ENCODE results near the gene PACSIN2.
A peak's percentile ranks its signal among the peaks of the same experiment; 100 is the strongest.
"Not testable (repeated sequence)": the region's sequence is repeated elsewhere in the genome, so short reads cannot be mapped to it uniquely, and the experiment has no call there.

Gene PACSIN2

DNA sequence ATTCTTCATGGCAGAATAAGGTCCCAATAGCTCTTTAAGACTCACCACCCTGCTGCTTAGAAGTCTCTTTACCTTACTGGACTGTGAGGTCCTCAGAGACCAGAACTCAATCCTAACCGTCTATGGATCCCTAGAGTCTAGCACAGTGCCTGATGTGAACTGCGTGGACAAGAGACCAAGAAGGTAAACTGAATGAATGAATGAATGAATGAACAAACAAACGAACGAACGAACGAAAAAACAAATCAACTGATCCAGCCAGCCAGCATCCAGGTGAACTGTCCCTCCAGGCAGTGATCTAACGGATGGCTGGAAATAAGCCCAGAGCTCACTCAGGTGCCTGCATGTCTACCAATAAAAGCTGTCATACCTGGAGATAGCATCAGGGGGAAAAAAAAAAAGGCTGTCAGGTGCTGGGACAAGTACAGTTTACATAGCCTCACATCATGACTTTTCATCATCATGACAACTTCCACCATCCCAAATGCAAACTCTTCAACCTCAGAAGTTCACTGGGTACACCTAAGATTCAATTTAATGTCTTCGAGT lies 59.8 kb downstream of the PACSIN2 start:
- TF ChIP-seq, protein P1, sequence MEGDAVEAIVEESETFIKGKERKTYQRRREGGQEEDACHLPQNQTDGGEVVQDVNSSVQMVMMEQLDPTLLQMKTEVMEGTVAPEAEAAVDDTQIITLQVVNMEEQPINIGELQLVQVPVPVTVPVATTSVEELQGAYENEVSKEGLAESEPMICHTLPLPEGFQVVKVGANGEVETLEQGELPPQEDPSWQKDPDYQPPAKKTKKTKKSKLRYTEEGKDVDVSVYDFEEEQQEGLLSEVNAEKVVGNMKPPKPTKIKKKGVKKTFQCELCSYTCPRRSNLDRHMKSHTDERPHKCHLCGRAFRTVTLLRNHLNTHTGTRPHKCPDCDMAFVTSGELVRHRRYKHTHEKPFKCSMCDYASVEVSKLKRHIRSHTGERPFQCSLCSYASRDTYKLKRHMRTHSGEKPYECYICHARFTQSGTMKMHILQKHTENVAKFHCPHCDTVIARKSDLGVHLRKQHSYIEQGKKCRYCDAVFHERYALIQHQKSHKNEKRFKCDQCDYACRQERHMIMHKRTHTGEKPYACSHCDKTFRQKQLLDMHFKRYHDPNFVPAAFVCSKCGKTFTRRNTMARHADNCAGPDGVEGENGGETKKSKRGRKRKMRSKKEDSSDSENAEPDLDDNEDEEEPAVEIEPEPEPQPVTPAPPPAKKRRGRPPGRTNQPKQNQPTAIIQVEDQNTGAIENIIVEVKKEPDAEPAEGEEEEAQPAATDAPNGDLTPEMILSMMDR (IDR thresholded peaks at IDR 0.05): no peak
- Histone ChIP-seq H3K9me3 (no peaks in the 10 kb centered on the region), H3K27ac (no peak overlapping the region), H3K27me3 (no peaks in the 10 kb centered on the region), H3K4me1 (peaks cover 0 to 91% (median 38%) of the 10 kb centered on the region in 4 donors), H3K36me3 (no peaks in the 10 kb centered on the region), H3K4me3 (no peak overlapping the region)
- DNase-seq: no peak
- intact Hi-C loops (cut with DNase I; ENCODE audit: low total_unique reads): no loop called here

DNA sequence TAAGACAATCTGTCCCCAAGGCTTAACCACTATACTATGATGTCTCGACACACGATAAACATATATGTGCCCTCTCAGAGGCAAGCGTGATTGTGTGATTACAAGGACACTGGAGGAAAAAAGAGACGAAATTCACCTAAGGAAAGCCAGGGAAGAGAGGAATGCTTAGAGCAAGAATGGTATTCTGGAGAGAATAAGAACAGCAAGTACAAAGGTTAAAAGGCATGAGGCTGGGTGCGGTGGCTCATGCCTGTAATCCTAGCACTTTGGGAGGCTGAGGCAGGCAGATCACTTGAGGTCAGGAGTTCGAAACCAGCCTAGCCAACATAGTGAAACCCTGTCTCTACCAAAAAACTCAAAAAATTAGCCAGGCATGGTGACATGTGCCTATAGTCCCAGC lies 61.2 kb downstream of the PACSIN2 start:
- H3K4me3 ChIP-seq; intact Hi-C loops (cut with DNase I; ENCODE audit: low total_unique reads); H3K9me3 ChIP-seq; H3K36me3 ChIP-seq; DNase-seq; H3K27me3 ChIP-seq: not testable (repeated sequence)
- Histone ChIP-seq H3K27ac (peak overlapping the region; percentile 14 to 96), H3K4me1 (peaks cover 0 to 91% (median 37%) of the 10 kb centered on the region in 4 donors)

DNA sequence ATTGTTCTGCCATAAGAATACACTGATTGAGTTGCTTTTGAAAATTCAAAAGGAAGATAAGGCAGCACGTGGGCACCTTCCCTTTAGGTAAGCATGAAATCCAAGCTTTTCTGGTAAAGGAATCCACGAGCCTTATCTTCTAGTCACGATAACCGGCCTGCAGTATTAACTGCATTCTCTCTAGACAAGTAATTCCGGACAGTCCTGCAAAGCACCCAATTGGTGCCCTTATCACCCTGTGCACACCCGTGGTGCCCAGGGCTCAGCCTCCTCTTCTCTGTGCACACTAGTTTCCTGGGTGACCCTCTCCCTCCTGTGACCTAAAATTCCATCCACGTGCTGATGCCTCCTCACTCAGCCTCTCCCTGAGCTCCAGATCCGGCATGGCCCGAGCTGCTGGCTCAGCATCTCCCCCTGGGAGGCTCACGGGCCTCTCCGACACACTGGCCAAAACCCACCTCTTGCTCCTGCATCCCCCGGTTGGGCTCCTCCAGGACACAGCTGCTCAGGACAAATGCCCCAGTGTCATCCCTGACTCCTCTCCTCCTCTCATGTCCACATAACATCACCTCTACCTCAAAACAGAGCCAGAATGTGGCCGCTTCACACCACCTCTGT lies 63.7 kb downstream of the PACSIN2 start:
- Histone ChIP-seq H3K27me3 (no peaks in the 10 kb centered on the region), H3K27ac (peak overlapping the region in 1 of 2 donors; percentile 96), H3K9me3 (no peaks in the 10 kb centered on the region), H3K36me3 (no peaks in the 10 kb centered on the region), H3K4me3 (no peak overlapping the region), H3K4me1 (peaks cover 0 to 91% (median 57%) of the 10 kb centered on the region in 4 donors)
- TF ChIP-seq, protein P1 (IDR thresholded peaks at IDR 0.05): no peak
- DNase-seq: no peak
- intact Hi-C loops (cut with DNase I; ENCODE audit: low total_unique reads): no loop called here

DNA sequence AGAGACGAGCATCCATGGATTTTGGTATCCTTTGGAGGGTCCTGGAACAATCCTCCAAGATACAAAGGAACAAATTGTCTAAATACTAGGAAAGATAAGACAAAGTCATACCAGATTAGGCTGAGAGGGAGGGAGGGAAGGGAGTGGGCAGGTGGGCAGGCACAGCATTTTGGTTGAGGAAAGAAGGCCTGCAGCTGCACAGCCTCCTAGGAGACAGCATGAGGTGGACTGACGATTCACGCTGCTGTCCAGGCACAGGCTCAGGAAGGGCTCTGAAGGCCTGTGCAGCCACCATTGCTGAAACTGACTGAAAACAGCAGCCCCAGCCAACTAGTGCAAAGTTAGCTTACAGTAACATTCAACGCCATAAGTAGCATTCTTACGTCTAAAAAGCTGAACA lies 64.7 kb downstream of the PACSIN2 start:
- TF ChIP-seq, protein P1 (IDR thresholded peaks at IDR 0.05): no peak
- Histone ChIP-seq H3K27ac (peak overlapping the region in 1 of 2 donors; percentile 96), H3K9me3 (no peaks in the 10 kb centered on the region), H3K4me1 (peaks cover 7 to 99% (median 66%) of the 10 kb centered on the region in 4 donors), H3K4me3 (no peak overlapping the region), H3K27me3 (no peaks in the 10 kb centered on the region), H3K36me3 (no peaks in the 10 kb centered on the region)
- intact Hi-C loops (cut with DNase I; ENCODE audit: low total_unique reads): no loop called here
- DNase-seq: no peak

DNA sequence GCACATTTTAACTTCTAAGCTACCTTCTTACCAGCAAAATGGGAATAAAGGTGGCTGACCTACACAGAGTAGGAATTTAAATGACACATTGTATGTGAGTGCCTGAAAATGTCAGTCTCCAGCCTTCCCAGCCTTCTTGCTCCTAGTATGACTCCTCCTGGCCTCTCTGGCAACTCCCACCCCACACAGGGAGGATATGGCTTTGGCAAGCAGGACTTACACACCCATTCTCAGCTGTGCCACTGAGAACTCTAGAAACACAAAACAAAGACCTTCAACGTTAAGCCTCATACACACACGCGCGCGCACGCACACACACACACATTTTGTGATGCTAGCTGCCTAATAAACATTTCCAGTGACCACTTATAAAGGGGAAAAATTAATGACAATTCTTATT lies 65.8 kb downstream of the PACSIN2 start:
- H3K9me3 ChIP-seq: no peaks in the 10 kb centered on the region
- intact Hi-C loops (cut with DNase I; ENCODE audit: low total_unique reads): no loop called here
- TF ChIP-seq, protein P1 (IDR thresholded peaks at IDR 0.05): no peak
- H3K4me1 ChIP-seq: peaks cover 7 to 100% (median 77%) of the 10 kb centered on the region in 4 donors
- peak in 1 of 2 donors; percentile 79 for DNase-seq
- peak overlapping the region; percentile 95 to 96 for H3K27ac ChIP-seq
- H3K27me3 ChIP-seq: no peaks in the 10 kb centered on the region
- H3K36me3 ChIP-seq: no peaks in the 10 kb centered on the region
- no peak overlapping the region for H3K4me3 ChIP-seq

DNA sequence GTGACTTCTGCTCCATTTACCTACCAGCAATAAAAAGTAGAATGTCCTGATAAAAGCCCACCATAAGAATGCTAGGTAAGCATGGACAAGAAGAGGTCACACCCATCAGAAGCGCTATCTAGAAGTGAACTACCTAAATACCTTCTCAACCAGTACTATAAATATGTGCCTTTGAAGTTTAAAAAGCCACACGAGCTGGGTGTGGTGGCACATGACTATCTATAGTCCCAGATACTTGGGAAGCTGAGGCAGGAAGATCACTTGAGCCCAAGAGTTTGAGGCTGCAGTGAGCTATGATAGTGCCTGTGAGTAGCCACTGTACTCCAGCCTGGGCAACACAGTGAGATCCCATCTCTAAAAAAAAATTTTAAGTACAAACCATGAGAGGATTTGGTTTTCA lies 66.7 kb downstream of the PACSIN2 start:
- no peaks in the 10 kb centered on the region for H3K27me3 ChIP-seq
- H3K27ac ChIP-seq: peak overlapping the region; percentile 95 to 96
- peaks cover 7 to 100% (median 86%) of the 10 kb centered on the region in 4 donors for H3K4me1 ChIP-seq
- no peaks in the 10 kb centered on the region for H3K36me3 ChIP-seq
- no peak for DNase-seq
- no peaks in the 10 kb centered on the region for H3K9me3 ChIP-seq
- intact Hi-C loops (cut with DNase I; ENCODE audit: low total_unique reads): no loop called here
- H3K4me3 ChIP-seq: no peak overlapping the region
- TF ChIP-seq, protein P1 (IDR thresholded peaks at IDR 0.05): no peak
